Neutrophil (primary cell): ENCODE data around the gene UBE2L5.
A peak's percentile ranks its signal among the peaks of the same experiment; 100 is the strongest.

ENCODE experiments used
- H3K27ac ChIP-seq: fragments of 200-600 bp; sonication (generic); 2 replicates; pipeline ENCODE4 v1.5.1; 2016; ENCODE audit warnings: mild to moderate bottlenecking, moderate library complexity
- H3K27me3 ChIP-seq: fragments of 200-600 bp; sonication (generic); 2 replicates; pipeline ENCODE4 v1.6.0; 2016; ENCODE audit warnings: mild to moderate bottlenecking
- H3K36me3 ChIP-seq: fragments of 200-600 bp; sonication (generic); 2 replicates; pipeline ENCODE4 v1.5.1; 2017
- H3K4me1 ChIP-seq, 2 experiments: fragments of 200-600 bp in 1 of 2; sonication (generic) in 1 of 2; 1 replicate in 1 of 2; 2 replicates in 1 of 2; pipeline versions ENCODE4 v1.5.1 to v1.6.1; 2013 to 2016; ENCODE audit warnings: low read depth in 1 of 2, low read length in 1 of 2, mild to moderate bottlenecking in 1 of 2, moderate library complexity in 1 of 2; ENCODE audit not compliant: control insufficient read depth in 1 of 2, insufficient read depth in 1 of 2
- H3K4me3 ChIP-seq, 2 experiments: fragments of 200-600 bp in 1 of 2; sonication (generic) in 1 of 2; 1 replicate in 1 of 2; 2 replicates in 1 of 2; pipeline ENCODE4 v1.5.1; 2013 to 2016; ENCODE audit warnings: low read depth in 1 of 2, low read length in 1 of 2, mild to moderate bottlenecking in 1 of 2, moderate library complexity in 1 of 2
- H3K9me3 ChIP-seq: fragments of 200-600 bp; sonication (generic); 2 replicates; pipeline ENCODE4 v1.5.1; 2016
- TF ChIP-seq, protein P1 (sequence below): fragments of 200-600 bp; sonication (generic); IDR thresholded peaks from 2 replicates; pipeline ENCODE4 v1.5.1; 2016; ENCODE audit warnings: antibody characterized with exemption

The UBE2L5 gene

DNA sequence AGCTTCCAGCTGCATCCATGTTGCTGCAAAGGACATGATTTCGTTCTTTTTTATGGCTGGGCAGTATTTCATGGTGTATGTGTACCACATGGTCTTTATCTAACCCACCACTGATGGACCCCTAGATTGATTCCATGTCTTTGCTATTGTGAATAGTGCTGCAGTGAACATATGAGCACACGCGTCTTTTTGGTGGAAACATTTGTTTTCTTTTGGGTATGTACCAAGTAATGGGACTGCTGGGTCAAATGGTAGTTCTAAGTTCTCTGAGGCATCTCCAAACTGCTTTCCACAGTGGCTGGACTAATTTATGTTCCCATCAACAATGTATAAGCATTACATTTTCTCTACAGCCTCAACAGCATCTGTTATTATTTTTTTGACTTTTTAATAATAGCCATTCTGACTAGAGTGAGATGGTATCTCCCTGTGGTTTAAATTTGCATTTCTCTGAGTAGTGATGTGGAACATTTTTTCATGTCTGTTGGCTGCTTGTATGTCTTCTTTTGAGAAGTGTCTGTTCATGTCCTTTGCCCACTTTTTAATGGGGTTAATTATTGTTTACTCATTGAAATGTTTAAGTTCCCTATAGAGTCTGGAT, 6.8 kb upstream of the UBE2L5 start:
- TF ChIP-seq, protein P1, sequence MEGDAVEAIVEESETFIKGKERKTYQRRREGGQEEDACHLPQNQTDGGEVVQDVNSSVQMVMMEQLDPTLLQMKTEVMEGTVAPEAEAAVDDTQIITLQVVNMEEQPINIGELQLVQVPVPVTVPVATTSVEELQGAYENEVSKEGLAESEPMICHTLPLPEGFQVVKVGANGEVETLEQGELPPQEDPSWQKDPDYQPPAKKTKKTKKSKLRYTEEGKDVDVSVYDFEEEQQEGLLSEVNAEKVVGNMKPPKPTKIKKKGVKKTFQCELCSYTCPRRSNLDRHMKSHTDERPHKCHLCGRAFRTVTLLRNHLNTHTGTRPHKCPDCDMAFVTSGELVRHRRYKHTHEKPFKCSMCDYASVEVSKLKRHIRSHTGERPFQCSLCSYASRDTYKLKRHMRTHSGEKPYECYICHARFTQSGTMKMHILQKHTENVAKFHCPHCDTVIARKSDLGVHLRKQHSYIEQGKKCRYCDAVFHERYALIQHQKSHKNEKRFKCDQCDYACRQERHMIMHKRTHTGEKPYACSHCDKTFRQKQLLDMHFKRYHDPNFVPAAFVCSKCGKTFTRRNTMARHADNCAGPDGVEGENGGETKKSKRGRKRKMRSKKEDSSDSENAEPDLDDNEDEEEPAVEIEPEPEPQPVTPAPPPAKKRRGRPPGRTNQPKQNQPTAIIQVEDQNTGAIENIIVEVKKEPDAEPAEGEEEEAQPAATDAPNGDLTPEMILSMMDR, result no peak
- Histone ChIP-seq H3K27me3 (no peaks in the 10 kb centered on the region), H3K9me3 (no peaks in the 10 kb centered on the region), H3K36me3 (no peaks in the 10 kb centered on the region), H3K4me1 (peaks cover 37 to 40% of the 10 kb centered on the region in 2 experiments), H3K4me3 (no peak overlapping the region), H3K27ac (no peak overlapping the region)

DNA sequence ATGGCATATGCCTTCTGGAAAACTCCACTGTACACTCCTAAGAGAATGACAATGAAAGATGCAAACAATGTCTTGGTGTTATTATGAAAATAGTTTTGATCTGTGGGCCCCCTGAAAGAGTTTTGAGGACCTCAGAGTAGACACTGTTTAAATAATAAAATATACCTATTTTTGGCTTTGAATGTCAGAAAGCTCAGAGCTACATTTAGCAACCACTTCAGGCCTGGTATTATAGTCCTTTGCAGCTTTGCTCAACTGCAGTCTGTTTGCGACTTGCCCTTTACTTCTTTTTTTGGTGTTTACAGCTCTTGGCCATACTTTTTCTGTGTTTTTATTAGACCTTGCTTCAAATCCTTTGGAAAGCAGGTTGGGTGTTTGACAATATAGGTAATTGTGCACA, 5.8 kb upstream of the UBE2L5 start:
- TF ChIP-seq, protein P1, result no peak
- Histone ChIP-seq H3K4me3 (no peak overlapping the region), H3K27me3 (no peaks in the 10 kb centered on the region), H3K27ac (no peak overlapping the region), H3K4me1 (peaks cover 41 to 44% of the 10 kb centered on the region in 2 experiments), H3K36me3 (no peaks in the 10 kb centered on the region), H3K9me3 (no peaks in the 10 kb centered on the region)

DNA sequence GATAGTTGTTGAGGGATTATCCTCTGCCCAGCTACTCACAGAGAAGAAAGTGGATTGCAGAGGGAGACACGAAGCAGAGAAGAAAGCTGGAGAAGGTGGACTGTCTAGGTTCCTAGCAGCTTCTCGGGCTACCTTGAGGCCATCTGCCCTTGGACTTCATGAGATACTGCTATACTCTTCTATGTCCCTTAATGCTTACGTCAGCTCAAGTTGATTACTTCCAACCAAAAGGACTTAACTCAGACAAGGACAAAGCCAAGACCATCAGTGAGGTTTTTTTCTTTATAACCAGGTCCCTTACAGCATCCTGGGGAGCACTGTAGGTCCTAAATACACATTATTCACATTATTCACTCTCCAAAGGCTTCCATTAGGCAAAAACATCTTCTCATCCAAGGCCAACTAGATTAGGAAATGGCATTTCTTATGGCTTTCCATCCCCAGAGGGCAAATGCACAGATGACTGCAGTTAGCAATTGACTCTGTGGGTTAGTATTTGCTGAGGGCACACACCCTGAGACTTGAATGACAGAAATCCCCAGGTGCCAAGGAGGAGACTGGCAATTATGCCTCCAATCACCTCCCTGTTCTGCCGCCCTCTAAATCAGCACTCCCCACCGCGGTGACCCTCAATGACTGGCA, 4.1 kb upstream of the UBE2L5 start:
- Histone ChIP-seq H3K4me1 (peaks cover 34 to 35% of the 10 kb centered on the region in 2 experiments), H3K4me3 (no peak overlapping the region), H3K27ac (no peak overlapping the region), H3K36me3 (no peaks in the 10 kb centered on the region), H3K27me3 (no peaks in the 10 kb centered on the region), H3K9me3 (no peaks in the 10 kb centered on the region)
- TF ChIP-seq, protein P1, result no peak

GRCh38 chr13:30418717-30419459, 3.4 kb upstream of the UBE2L5 start:
- no peaks in the 10 kb centered on the region for H3K27me3 ChIP-seq
- TF ChIP-seq, protein P1, result no peak
- no peak overlapping the region for H3K4me3 ChIP-seq
- no peak overlapping the region for H3K27ac ChIP-seq
- H3K36me3 ChIP-seq, result no peaks in the 10 kb centered on the region
- H3K9me3 ChIP-seq, result no peaks in the 10 kb centered on the region
- H3K4me1 ChIP-seq, result peaks cover 27 to 28% of the 10 kb centered on the region in 2 experiments

DNA sequence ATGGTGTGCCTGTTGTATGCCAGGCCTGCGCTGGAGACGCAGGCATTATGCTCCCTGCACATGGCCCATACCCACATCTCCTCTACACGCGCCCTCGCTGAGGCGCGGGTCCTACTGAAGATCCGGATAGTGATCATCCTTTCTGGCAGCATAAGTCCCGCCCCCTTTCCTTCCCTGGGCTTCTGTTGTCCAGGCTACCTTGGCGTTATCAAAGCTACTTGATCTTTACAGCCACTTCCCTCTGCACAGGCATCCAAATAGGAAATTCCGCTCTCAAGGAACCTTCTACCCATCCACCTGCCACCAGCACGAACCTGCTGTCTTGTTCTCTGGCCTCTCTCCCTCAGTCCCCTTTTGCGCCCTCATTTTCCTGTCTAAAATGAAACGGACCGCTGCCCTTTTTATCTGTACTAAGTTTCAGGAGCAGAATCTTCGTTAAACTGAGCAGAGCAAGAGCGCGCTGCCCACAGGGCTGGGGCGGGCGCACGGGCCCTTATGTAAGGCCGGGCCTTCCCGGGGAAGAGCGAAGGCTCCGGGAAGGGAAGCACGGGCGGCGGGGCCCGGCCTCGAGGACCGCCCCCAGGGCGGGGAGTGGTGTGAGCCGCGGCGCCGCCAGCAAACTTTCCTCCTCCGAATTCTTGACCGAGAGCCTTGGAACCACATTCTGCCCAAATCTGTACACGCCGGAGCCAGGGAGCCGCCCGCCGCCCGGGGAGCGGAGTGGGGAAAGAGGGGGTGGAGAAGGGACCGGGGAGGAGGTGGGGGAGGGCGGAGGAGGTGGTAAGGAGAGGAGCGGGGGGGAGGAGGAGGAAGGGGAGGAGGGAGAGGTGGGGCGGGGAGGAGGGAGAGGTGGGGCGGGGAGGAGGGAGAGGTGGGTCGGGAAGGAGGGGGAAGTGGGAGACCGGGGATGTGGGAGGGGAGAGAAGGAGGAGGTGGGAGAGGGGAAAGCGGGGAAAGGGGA, 920 bp upstream of the UBE2L5 start:
- TF ChIP-seq, protein P1, result peak; percentile 13
- H3K36me3 ChIP-seq, result no peaks in the 10 kb centered on the region
- H3K27ac ChIP-seq, result peak overlapping the region; percentile 88

More for the DNA sequence above, 920 bp upstream of the UBE2L5 start:
- Histone ChIP-seq H3K9me3 (no peaks in the 10 kb centered on the region), H3K4me3 (peak overlapping the region; percentile 74 to 83), H3K27me3 (no peaks in the 10 kb centered on the region), H3K4me1 (peaks cover 17% of the 10 kb centered on the region in 2 experiments)
